SK-N-MC (cell line): ENCODE results near the gene GYS2.

Experiments used
- DNase-seq: peaks from one replicate; pipeline ENCODE4 v3.0.0-alpha.2; 2011; ENCODE audit warnings: low read depth, low spot score
- H3K27ac ChIP-seq: fragments of 200-600 bp; sonication (generic); 2 replicates; pipeline ENCODE4 v1.5.1; 2016; ENCODE audit warnings: mixed run types
- H3K36me3 ChIP-seq: fragments of 200-600 bp; sonication (generic); 2 replicates; pipeline ENCODE4 v1.6.1; 2017; ENCODE audit warnings: antibody characterized with exemption, low read length, mixed read lengths; ENCODE audit not compliant: insufficient read depth
- H3K4me3 ChIP-seq: fragments of 200-600 bp; sonication (generic); 2 replicates; pipeline ENCODE4 v1.5.1; 2016
- H3K9ac ChIP-seq: fragments of 200-600 bp; sonication (generic); 2 replicates; pipeline ENCODE4 v1.8.0; 2017; ENCODE audit warnings: mixed run types, mixed read lengths; ENCODE audit not compliant: insufficient read length
- H3K9me3 ChIP-seq: fragments of 200-600 bp; sonication (generic); 2 replicates; pipeline ENCODE4 v1.6.1; 2017; ENCODE audit warnings: low read depth, mild to moderate bottlenecking, antibody characterized with exemption, low read length, moderate library complexity, mixed read lengths
- EZH2 ChIP-seq: fragments of 200-600 bp; sonication (generic); IDR thresholded peaks from one replicate; pipeline ENCODE4 v1.6.1; 2017; ENCODE audit warnings: antibody characterized with exemption
- FOXP2 ChIP-seq: optimal IDR thresholded peaks from 2 replicates; pipeline ENCODE3; 2011; ENCODE audit warnings: mild to moderate bottlenecking, moderate library complexity; ENCODE audit not compliant: insufficient read depth; ENCODE audit errors: extremely low read length, control extremely low read depth
- POLR2AphosphoS5 ChIP-seq: IDR thresholded peaks from 2 replicates; pipeline ENCODE4 v1.6.1; 2012; ENCODE audit warnings: mild to moderate bottlenecking, low read depth, low read length, borderline replicate concordance

Gene GYS2

DNA sequence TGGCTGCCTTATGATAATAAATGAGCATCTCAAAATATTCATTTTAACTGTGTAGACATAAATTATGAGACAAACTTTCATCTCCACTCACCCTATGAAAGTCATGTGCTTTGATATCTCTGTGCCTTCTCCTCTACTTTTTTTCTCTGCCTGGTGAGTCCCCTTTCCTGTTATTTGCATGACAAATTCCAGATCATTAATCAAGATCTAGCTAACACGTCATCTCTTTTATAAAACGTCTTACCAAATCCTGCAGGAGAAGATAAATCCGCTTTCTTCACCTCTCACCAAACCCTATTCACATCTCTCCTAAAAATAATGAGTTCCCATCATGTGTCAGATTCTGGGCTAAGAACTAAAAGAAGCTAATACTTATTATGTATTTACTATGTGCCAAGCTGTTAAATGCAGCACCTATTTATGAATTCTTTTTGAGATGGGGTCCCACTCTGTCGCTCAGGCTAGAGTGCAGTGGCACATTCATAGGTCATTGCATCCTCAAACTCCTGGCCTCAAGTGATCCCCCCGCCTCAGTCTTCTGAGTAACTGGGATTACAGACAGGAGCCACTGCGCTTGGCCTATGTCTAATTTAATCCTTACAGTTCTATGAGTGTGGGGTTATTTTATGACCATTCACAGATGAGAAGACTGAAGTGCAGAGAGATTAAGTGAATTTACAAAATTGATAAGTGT lies 51.9 kb downstream of the GYS2 start:
- Histone ChIP-seq H3K36me3 (no peaks in the 10 kb centered on the region), H3K9ac (no peak overlapping the region), H3K27ac (no peak overlapping the region), H3K4me3 (no peak overlapping the region), H3K9me3 (no peaks in the 10 kb centered on the region)
- TF ChIP-seq FOXP2 (no peak), POLR2AphosphoS5 (no peak), EZH2 (no peak)
- no peak for DNase-seq

DNA sequence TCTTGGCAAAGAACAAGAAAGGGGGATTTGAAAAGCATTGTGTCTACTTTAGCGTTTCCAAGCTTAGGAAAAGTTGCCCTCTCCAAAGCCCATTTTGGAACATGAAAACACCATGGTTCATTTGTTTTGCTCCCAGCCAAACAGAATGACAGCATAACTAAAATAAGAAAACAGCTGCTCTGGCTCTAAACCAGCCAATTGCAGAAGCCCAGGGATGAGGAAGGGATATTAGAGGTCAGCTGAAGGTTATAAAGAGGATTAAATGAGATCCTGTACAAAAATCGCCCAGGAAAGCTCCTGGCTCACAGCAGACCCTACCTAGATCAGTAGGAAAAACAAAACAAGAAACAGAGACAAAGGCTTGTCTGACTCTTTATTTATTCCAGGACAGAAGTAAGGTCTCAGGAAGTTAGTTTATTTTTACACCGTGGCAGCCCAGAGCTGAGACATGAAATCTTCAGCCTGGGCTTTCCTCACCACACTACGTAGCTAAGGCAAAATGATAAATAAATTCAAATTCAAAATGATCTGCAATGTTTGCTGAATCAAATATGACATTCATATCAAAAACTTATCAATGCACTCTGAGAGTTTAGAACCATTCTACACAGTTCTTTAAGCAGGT lies 52.7 kb downstream of the GYS2 start:
- no peaks in the 10 kb centered on the region for H3K9me3 ChIP-seq
- H3K4me3 ChIP-seq: no peak overlapping the region
- H3K9ac ChIP-seq: no peak overlapping the region
- DNase-seq: no peak
- no peak for TF ChIP-seq EZH2
- no peak for TF ChIP-seq POLR2AphosphoS5
- TF ChIP-seq FOXP2: no peak
- H3K27ac ChIP-seq: no peak overlapping the region
- no peaks in the 10 kb centered on the region for H3K36me3 ChIP-seq

- H3K4me3 ChIP-seq: no peak overlapping the region
- no peaks in the 10 kb centered on the region for H3K9me3 ChIP-seq
- no peaks in the 10 kb centered on the region for H3K36me3 ChIP-seq
- H3K9ac ChIP-seq: no peak overlapping the region
- H3K27ac ChIP-seq: no peak overlapping the region
- TF ChIP-seq FOXP2 (no peak), EZH2 (no peak), POLR2AphosphoS5 (no peak)
- no peak for DNase-seq
Measured at GRCh38 chr12:21547437-21547836, 57.2 kb downstream of the GYS2 start.

DNA sequence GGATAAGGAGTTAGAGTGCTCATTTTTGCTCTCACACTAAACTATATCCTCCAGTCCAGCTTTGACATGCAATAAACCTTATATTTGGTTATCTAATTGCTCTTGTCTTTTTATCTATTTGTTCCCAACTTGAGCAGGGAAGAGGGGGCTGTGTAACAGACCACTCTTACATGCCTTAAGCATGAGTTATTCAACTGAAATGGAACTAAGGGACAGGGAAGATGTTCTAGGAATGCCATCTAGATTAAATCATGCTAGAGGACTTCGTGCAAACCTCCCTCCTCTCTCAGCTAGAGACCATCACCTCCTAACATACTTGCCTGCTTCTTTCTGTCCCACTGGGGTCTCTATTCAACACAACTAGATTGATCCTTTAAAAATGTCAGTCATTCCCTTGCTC lies 57.9 kb downstream of the GYS2 start:
- H3K9me3 ChIP-seq: no peaks in the 10 kb centered on the region
- no peak overlapping the region for H3K4me3 ChIP-seq
- no peaks in the 10 kb centered on the region for H3K36me3 ChIP-seq
- no peak overlapping the region for H3K27ac ChIP-seq
- DNase-seq: no peak
- no peak overlapping the region for H3K9ac ChIP-seq
- TF ChIP-seq POLR2AphosphoS5: no peak
- TF ChIP-seq EZH2: no peak
- no peak for TF ChIP-seq FOXP2

- Histone ChIP-seq H3K27ac (no peak overlapping the region), H3K9ac (no peak overlapping the region), H3K9me3 (no peaks in the 10 kb centered on the region), H3K4me3 (no peak overlapping the region), H3K36me3 (no peaks in the 10 kb centered on the region)
- no peak for DNase-seq
- TF ChIP-seq FOXP2 (no peak), EZH2 (no peak), POLR2AphosphoS5 (no peak)
Measured at GRCh38 chr12:21545557-21545956, 59.1 kb downstream of the GYS2 start.

DNA sequence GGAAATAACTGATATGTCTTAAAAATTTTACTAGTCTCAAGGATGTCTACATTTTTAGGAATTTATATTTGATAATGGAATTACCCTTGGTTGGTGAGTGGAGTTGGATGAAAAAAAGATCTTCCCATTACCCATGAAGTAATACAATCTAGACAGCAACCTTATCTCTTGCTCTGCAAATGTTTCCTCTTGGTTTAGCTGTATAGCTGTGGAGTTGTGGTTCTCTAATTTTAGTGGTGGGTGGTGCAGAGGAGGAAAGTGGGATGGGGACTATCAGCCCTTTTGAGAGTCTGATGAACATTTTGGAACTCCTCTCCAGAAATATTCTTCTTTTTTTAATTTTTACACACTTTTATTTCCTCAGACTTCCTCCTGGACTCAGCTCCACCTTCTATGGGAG lies 61.5 kb downstream of the GYS2 start:
- H3K4me3 ChIP-seq: no peak overlapping the region
- H3K9ac ChIP-seq: no peak overlapping the region
- H3K27ac ChIP-seq: no peak overlapping the region
- DNase-seq: no peak
- no peaks in the 10 kb centered on the region for H3K9me3 ChIP-seq
- no peaks in the 10 kb centered on the region for H3K36me3 ChIP-seq
- TF ChIP-seq POLR2AphosphoS5 (no peak), FOXP2 (no peak), EZH2 (no peak)

DNA sequence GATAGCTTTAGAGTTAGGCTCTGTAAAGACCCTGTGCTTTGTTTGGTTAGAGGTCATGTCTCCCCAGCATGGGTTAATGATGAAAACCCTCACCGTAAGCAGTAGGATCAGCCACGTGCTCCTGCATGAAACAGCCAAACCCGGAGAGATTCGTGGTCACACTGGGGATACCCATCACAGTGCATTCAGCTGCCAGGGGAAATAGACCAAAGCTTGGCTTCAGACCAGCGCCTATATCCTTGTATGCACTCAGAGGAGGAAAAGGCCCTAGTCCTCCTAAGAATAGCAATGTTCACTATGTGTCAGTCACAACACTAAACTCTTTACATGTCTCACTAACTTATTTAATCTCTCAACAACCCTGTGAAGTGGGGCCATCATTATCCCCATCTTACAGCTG lies 62.2 kb downstream of the GYS2 start:
- Histone ChIP-seq H3K4me3 (no peak overlapping the region), H3K27ac (no peak overlapping the region)
- TF ChIP-seq FOXP2 (no peak), EZH2 (no peak), POLR2AphosphoS5 (no peak)

DNA sequence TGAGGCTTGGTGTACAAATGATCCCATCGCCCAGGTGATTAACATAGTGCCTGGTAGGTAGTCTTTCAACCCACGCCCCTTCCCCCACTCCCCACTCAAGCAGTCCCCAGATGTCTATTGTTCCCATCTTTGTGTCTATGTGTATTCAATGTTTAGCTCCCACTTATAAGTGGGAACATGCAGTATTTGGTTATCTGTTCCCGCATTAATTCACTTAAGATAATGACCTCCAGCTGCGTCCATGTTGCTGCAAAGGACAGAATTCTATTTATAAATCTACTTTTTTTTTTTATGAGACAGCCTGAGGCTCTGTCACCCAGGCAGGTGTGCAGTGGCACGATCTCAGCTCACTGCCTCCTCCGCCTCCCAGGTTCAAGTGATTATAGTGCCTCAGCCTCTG lies 62.9 kb downstream of the GYS2 start:
- no peak for DNase-seq
- Histone ChIP-seq H3K27ac (no peak overlapping the region), H3K9ac (no peak overlapping the region), H3K36me3 (no peaks in the 10 kb centered on the region), H3K4me3 (no peak overlapping the region), H3K9me3 (no peaks in the 10 kb centered on the region)
- TF ChIP-seq FOXP2: no peak
- TF ChIP-seq EZH2: no peak
- TF ChIP-seq POLR2AphosphoS5: no peak

More for the DNA sequence above, 62.2 kb downstream of the GYS2 start:
- DNase-seq: no peak
- no peaks in the 10 kb centered on the region for H3K9me3 ChIP-seq
- H3K36me3 ChIP-seq: no peaks in the 10 kb centered on the region
- H3K9ac ChIP-seq: no peak overlapping the region
